Stimulated activated naive B cell treated with anti-CD40 and anti-IgM and Interleukin-4, amounts not matched to agents 10 μg/mL and 1 μg/mL and 100 μg/mL, for 72 hours (primary cell): Measurements from ENCODE around the gene ZNF189.
"Not testable (repeated sequence)": the region's sequence is repeated elsewhere in the genome, so short reads cannot be mapped to it uniquely, and the experiment has no call there.

Source experiments
- ATAC-seq, 2 donors: fragments of 150-1000 bp; cut with Tn5 transposase; replicated peaks; 2 replicates each; pipeline ENCODE4 v1.10.0; 2021; ENCODE audit warnings: moderate library complexity in 1 of 2
- DNase-seq: peaks from one replicate; pipeline ENCODE4 v3.0.0; 2021
- H3K27ac Mint-ChIP-seq: one replicate; pipeline ENCODE4 v1.8.0; 2022; ENCODE audit warnings: mild to moderate bottlenecking, mixed read lengths
- H3K27me3 Mint-ChIP-seq, 2 donors: one replicate each; pipeline ENCODE4 v1.8.0; 2022; ENCODE audit warnings: mixed read lengths in 2 of 2
- H3K36me3 Mint-ChIP-seq, 2 donors: one replicate each; pipeline ENCODE4 v1.8.0; 2022; ENCODE audit warnings: mixed read lengths in 2 of 2, mild to moderate bottlenecking in 1 of 2
- H3K4me1 Mint-ChIP-seq, 2 donors: one replicate each; pipeline ENCODE4 v1.8.0; 2022; ENCODE audit warnings: mixed read lengths in 2 of 2, mild to moderate bottlenecking in 1 of 2
- H3K4me3 Mint-ChIP-seq, 2 donors: one replicate each; pipeline ENCODE4 v1.8.0; 2022; ENCODE audit warnings: mild to moderate bottlenecking in 2 of 2, mixed read lengths in 2 of 2, moderate library complexity in 1 of 2
- H3K9me3 Mint-ChIP-seq, 2 donors: one replicate each; pipeline ENCODE4 v1.8.0; 2022; ENCODE audit warnings: mixed read lengths in 2 of 2, mild to moderate bottlenecking in 1 of 2

The ZNF189 gene

GRCh38 chr9:101369286-101369685, 29.4 kb upstream of the ZNF189 start:
- Mint-ChIP-seq H3K27ac (no peak overlapping the region), H3K9me3 (peaks cover 2 to 5% of the 10 kb centered on the region in 2 donors), H3K4me3 (no peak overlapping the region), H3K36me3 (no peaks in the 10 kb centered on the region), H3K27me3 (peaks cover 11 to 12% of the 10 kb centered on the region in 2 donors), H3K4me1 (no peaks in the 10 kb centered on the region)
- no peak for DNase-seq
- ATAC-seq, result no peak

GRCh38 chr9:101369884-101370531, 28.6 kb upstream of the ZNF189 start:
- Mint-ChIP-seq H3K4me1 (no peaks in the 10 kb centered on the region), H3K36me3 (no peaks in the 10 kb centered on the region), H3K4me3 (no peak overlapping the region), H3K27me3 (peaks cover 11 to 16% of the 10 kb centered on the region in 2 donors), H3K9me3 (peaks cover 2 to 5% of the 10 kb centered on the region in 2 donors), H3K27ac (no peak overlapping the region)
- DNase-seq (no peak), ATAC-seq (no peak)

- H3K36me3 Mint-ChIP-seq, result no peaks in the 10 kb centered on the region
Measured at GRCh38 chr9:101371813-101372212, 26.8 kb upstream of the ZNF189 start.

DNA sequence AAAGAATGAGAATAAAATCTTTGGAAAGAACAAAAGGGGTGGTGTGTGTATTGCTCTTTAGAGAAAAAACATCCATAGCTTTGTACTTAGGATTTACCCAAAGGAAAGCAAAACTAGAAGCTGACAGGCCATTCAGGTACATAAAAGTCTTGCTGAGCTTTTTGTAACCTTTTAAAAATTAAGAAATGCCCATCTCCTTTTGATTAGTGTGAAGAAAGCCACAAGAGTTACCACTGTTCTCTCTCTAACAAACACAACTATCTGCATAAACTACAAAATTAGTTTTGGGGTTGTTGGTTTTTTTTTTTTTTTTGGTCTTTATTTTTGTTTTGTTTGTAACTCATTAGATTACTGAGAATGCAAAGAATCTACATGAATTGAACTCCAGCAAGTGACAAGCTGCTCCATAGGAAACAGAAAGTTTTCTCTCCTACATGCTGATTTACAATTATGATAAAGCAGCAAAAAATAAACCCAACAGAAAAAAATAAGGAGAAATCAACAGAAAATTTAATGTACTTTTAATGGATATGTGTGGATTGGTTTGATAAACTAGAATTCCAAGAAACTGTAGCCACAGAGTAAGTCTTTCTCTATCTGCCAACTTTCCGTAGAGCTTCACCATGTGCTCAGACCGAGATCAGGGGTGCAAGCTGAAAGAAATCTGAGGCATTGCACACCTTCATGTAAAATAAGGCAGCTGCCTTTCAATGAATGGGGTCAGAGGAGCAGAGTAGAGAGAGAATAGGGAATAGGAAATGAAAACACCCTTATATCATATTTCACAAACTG, 26.1 kb upstream of the ZNF189 start:
- Mint-ChIP-seq H3K9me3 (peaks cover 3 to 7% of the 10 kb centered on the region in 2 donors), H3K27me3 (peaks cover 23 to 24% of the 10 kb centered on the region in 2 donors), H3K4me1 (no peaks in the 10 kb centered on the region), H3K27ac (no peak overlapping the region), H3K36me3 (peaks cover under 1 to 2% of the 10 kb centered on the region in 2 donors), H3K4me3 (no peak overlapping the region)
- ATAC-seq (no peak), DNase-seq (no peak)

More at GRCh38 chr9:101371813-101372212, 26.8 kb upstream of the ZNF189 start:
- H3K4me3 Mint-ChIP-seq, result no peak overlapping the region
- no peak for DNase-seq
- H3K4me1 Mint-ChIP-seq, result no peaks in the 10 kb centered on the region
- H3K27me3 Mint-ChIP-seq, result peaks cover 20 to 21% of the 10 kb centered on the region in 2 donors
- H3K9me3 Mint-ChIP-seq, result peaks cover 2 to 5% of the 10 kb centered on the region in 2 donors
- no peak for ATAC-seq
- H3K27ac Mint-ChIP-seq, result no peak overlapping the region

- Mint-ChIP-seq H3K36me3 (peaks cover 1 to 5% of the 10 kb centered on the region in 2 donors), H3K27me3 (peaks cover 27 to 29% of the 10 kb centered on the region in 2 donors), H3K27ac (no peak overlapping the region), H3K4me3 (no peak overlapping the region), H3K9me3 (peaks cover 10 to 12% of the 10 kb centered on the region in 2 donors), H3K4me1 (no peaks in the 10 kb centered on the region)
- no peak for DNase-seq
- ATAC-seq, result no peak
Measured at GRCh38 chr9:101375546-101375945, 23.1 kb upstream of the ZNF189 start.

GRCh38 chr9:101376111-101376848, 22.4 kb upstream of the ZNF189 start:
- no peak overlapping the region for H3K4me3 Mint-ChIP-seq
- no peaks in the 10 kb centered on the region for H3K4me1 Mint-ChIP-seq
- H3K36me3 Mint-ChIP-seq, result peaks cover 1 to 5% of the 10 kb centered on the region in 2 donors
- DNase-seq, result no peak
- H3K9me3 Mint-ChIP-seq, result peaks cover 10 to 12% of the 10 kb centered on the region in 2 donors
- peaks cover 25% of the 10 kb centered on the region in 2 donors for H3K27me3 Mint-ChIP-seq
- H3K27ac Mint-ChIP-seq, result no peak overlapping the region
- no peak for ATAC-seq

DNA sequence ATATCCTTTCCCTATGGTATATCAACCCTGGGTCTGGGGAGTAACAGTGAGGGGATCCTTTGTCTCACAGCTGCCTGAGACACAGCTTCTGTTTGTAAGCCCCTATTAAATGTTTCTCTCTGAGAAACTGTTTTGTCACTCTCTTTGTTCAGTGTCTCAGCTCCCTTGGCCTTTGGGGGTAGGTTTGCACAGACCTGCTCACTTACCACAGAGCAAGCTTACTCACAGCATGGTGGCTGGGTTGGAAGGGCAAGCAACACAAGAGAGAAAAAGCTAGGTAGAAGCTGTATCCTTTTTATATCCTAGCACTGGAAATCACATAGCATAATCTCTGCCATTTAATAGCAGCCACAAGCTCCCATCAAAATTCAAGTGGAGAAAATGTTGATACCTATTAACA, 18.4 kb upstream of the ZNF189 start:
- ATAC-seq (no peak), DNase-seq (no peak)
- Mint-ChIP-seq H3K27ac (no peak overlapping the region), H3K9me3 (peaks cover 11 to 13% of the 10 kb centered on the region in 2 donors), H3K27me3 (peaks cover 12 to 18% of the 10 kb centered on the region in 2 donors), H3K36me3 (peaks cover 7 to 13% of the 10 kb centered on the region in 2 donors), H3K4me1 (no peaks in the 10 kb centered on the region), H3K4me3 (no peak overlapping the region)

DNA sequence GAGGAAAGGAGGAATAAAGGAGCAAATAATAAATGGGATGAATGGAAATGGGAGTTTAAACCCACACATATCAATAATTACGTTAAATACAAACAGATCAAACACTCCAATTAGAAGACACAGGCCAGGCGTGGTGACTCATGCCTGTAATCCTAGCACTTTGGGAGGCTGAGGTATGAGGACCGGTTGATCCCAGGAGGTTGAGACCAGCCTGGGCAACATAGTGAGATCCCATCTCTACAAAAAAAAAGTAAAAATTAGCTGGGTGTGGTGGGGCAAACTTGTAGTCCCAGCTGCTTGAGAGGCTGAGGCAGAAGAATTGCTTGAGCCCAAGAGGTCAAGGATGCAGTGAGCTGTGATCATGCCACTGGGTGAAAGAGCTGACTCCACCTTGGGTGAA, 17.5 kb upstream of the ZNF189 start:
- Mint-ChIP-seq H3K27ac (no peak overlapping the region), H3K36me3 (peaks cover 9 to 20% of the 10 kb centered on the region in 2 donors), H3K4me1 (no peaks in the 10 kb centered on the region), H3K27me3 (peaks cover 7 to 14% of the 10 kb centered on the region in 2 donors), H3K9me3 (peaks cover 15 to 16% of the 10 kb centered on the region in 2 donors), H3K4me3 (no peak overlapping the region)
- ATAC-seq, result no peak
- no peak for DNase-seq

DNA sequence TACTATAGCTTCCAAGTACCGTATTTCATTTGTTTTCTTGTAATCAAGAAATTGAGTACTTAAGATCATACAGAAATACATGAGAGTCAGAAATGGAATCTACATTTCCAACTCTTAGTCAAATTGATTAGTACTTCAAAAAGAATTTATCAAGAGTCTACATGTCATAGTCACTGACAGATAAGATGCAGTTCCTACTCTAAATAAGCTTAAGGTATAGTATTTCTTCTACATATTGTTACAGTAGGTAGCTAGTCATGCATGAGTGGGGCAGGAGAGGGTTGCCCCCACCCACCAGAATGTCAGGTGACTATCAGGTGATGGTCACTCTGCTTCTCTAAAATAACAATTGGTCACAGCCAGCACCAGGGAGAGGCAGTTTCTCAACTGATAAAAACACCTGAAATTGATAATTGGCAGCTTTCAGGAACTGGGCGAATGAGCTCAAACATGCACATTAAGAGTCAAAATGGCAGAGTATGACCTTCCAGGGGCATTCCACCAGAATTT, 16.8 kb upstream of the ZNF189 start:
- Mint-ChIP-seq H3K9me3 (peaks cover 15 to 16% of the 10 kb centered on the region in 2 donors), H3K27me3 (peaks cover 6 to 9% of the 10 kb centered on the region in 2 donors), H3K36me3 (peaks cover 9 to 20% of the 10 kb centered on the region in 2 donors), H3K4me1 (no peaks in the 10 kb centered on the region), H3K27ac (no peak overlapping the region), H3K4me3 (no peak overlapping the region)
- ATAC-seq (no peak), DNase-seq (no peak)

GRCh38 chr9:101383361-101383760, 15.3 kb upstream of the ZNF189 start:
- H3K9me3 Mint-ChIP-seq, result peaks cover 8 to 10% of the 10 kb centered on the region in 2 donors
- H3K4me3 Mint-ChIP-seq, result no peak overlapping the region
- ATAC-seq, result no peak
- peaks cover 0 to 2% of the 10 kb centered on the region in 2 donors for H3K4me1 Mint-ChIP-seq
- H3K36me3 Mint-ChIP-seq, result peaks cover 13 to 20% of the 10 kb centered on the region in 2 donors
- no peak for DNase-seq
- H3K27ac Mint-ChIP-seq, result no peak overlapping the region
- no peaks in the 10 kb centered on the region for H3K27me3 Mint-ChIP-seq

GRCh38 chr9:101384873-101385536, 13.6 kb upstream of the ZNF189 start, which contains the start of gene BAAT:
BAAT (minus strand) TSS chr9:101385006; CDS start chr9:101371404, 13,602 bp downstream.
- not testable (repeated sequence) for ATAC-seq, H3K27me3 Mint-ChIP-seq, H3K4me1 Mint-ChIP-seq, H3K9me3 Mint-ChIP-seq, DNase-seq, H3K4me3 Mint-ChIP-seq
- H3K27ac Mint-ChIP-seq, result peak within 1 kb of the TSS; percentile 47
- peaks cover 14 to 21% of the 10 kb centered on the region in 2 donors for H3K36me3 Mint-ChIP-seq

DNA sequence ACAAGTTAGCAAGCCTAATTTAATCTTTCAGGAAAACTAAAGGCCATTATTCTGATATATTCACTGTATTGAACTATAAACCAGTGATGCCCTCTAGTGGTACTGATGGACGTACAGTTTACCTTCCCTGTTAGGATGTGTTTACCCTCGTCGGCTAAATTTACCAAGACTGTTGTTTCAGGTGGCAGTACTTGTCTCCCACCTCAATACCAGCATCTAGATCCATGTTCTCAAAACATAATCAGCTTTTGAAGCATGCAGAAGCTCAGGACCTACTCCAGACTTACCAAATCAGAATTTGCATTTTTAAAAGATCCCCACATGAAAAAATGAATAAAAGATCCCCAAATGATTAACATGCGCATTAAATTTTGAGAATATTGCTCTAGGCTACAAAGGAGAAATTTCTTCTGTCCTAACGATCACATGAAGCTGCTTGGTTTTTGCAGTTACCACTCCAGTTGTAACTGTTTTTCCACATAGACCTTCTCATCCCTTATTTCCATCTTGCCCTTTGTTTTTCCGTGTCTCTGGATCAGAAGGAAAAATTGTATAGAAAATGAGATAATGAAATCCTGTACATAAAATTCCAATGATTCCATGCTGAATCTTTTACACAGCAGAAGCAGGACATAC, 10.7 kb upstream of the ZNF189 start:
- Mint-ChIP-seq H3K36me3 (peaks cover 36 to 50% of the 10 kb centered on the region in 2 donors), H3K27me3 (no peaks in the 10 kb centered on the region), H3K4me3 (no peak overlapping the region), H3K27ac (peak overlapping the region; percentile 14), H3K4me1 (peaks cover 14 to 26% of the 10 kb centered on the region in 2 donors), H3K9me3 (peaks cover 12 to 16% of the 10 kb centered on the region in 2 donors)
- DNase-seq, result no peak
- peak; percentile 76 to 86 for ATAC-seq

DNA sequence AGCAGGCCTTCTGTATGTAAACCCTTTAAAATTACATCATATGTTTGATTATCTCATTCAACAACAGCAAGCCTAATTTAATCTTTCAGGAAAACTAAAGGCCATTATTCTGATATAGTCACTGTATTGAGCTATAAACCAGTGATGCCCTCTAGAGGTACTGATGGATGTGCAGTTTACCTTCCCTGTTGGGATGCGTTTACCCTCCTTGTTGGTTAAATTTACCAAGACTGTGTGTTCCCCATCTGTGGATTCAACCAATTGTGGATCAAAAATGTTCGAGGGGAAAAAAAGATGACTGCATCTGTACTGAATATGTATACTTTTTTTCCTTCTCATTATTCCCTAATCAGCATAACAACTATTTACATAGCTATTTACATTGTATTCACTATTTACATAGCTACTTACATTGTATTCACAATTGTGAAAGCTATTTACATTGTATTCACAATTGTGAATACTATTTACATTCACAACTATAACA, 10.1 kb upstream of the ZNF189 start:
- ATAC-seq (no peak), DNase-seq (no peak)
- Mint-ChIP-seq H3K27me3 (no peaks in the 10 kb centered on the region), H3K4me3 (no peak overlapping the region), H3K36me3 (peaks cover 40 to 54% of the 10 kb centered on the region in 2 donors), H3K9me3 (peaks cover 14 to 19% of the 10 kb centered on the region in 2 donors), H3K27ac (no peak overlapping the region), H3K4me1 (peaks cover 16 to 29% of the 10 kb centered on the region in 2 donors)
